ENCODE measurements around the gene TSPAN18.

Gene TSPAN18

DNA sequence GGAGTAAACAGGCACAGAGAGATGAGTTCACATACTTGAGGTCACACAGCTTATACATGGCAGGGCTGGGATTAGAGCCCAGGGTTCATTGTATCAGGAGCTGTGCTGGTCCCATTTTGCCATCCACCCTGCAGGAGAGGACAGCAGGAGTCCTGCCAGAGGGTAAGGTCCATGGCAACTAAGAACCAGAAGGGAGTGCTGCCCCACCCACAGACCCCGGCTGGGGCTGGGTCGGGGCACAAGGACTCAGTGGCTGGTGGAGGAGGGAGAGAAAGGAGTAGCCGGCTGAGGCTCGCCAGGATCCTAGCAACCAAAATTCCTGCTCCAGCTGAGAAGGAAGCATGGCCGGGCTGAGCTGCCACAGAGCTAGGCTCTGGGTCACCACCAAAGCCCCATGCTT lies 249.8 kb downstream of the TSPAN18 start:
- H3K27ac ChIP-seq (ENCODE audit: low read length): peak overlapping the region; percentile 58
- H3K9me3 ChIP-seq (ENCODE audit: control insufficient read depth in 1 of 2, low read length in 2 of 2): no peaks in the 10 kb centered on the region

DNA sequence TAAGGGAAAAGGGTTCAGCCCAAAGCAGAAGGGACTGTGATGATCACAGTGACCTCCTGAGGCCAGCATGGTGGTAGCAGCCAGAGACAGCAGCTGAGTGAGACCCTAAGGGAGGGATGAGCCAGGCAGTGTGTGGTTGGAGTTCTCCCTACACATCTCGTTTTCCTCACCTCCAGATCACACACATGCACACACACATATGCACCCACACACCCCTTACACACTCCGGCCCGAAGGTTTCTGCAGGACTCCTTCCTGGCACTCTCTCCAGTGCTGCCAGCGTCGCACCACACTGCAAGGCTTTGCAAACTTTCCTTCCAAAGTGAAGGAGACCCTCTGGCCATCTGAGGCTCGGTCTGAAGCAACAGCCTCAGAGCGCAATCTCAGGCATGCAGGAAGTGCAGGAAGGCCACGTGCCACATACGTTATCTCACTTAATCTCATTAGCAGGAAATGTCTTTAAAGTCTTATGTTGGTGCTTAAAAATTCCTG lies 250.8 kb downstream of the TSPAN18 start:
- Histone ChIP-seq H3K27ac (ENCODE audit: low read length) (peak overlapping the region; percentile 58), H3K36me3 (ENCODE audit: control insufficient read depth in 1 of 2, insufficient read depth in 2 of 2, low read length in 2 of 2) (no peaks in the 10 kb centered on the region), H3K4me3 (ENCODE audit: low read depth in 1 of 2, low read length in 2 of 2) (no peak overlapping the region), H3K9me3 (ENCODE audit: control insufficient read depth in 1 of 2, low read length in 2 of 2) (no peaks in the 10 kb centered on the region), H3K27me3 (ENCODE audit: low read depth, low read length) (no peaks in the 10 kb centered on the region), H3K4me1 (ENCODE audit: control insufficient read depth in 1 of 2, insufficient read depth in 2 of 2, low read length in 2 of 2) (peaks cover 0 to 13% of the 10 kb centered on the region in 2 donors)

More for the DNA sequence above, 249.8 kb downstream of the TSPAN18 start:
- no peak overlapping the region for H3K4me3 ChIP-seq (ENCODE audit: low read depth in 1 of 2, low read length in 2 of 2)
- H3K4me1 ChIP-seq (ENCODE audit: control insufficient read depth in 1 of 2, insufficient read depth in 2 of 2, low read length in 2 of 2): peaks cover 0 to 13% of the 10 kb centered on the region in 2 donors
- H3K36me3 ChIP-seq (ENCODE audit: control insufficient read depth in 1 of 2, insufficient read depth in 2 of 2, low read length in 2 of 2): no peaks in the 10 kb centered on the region
- no peaks in the 10 kb centered on the region for H3K27me3 ChIP-seq (ENCODE audit: low read depth, low read length)

DNA sequence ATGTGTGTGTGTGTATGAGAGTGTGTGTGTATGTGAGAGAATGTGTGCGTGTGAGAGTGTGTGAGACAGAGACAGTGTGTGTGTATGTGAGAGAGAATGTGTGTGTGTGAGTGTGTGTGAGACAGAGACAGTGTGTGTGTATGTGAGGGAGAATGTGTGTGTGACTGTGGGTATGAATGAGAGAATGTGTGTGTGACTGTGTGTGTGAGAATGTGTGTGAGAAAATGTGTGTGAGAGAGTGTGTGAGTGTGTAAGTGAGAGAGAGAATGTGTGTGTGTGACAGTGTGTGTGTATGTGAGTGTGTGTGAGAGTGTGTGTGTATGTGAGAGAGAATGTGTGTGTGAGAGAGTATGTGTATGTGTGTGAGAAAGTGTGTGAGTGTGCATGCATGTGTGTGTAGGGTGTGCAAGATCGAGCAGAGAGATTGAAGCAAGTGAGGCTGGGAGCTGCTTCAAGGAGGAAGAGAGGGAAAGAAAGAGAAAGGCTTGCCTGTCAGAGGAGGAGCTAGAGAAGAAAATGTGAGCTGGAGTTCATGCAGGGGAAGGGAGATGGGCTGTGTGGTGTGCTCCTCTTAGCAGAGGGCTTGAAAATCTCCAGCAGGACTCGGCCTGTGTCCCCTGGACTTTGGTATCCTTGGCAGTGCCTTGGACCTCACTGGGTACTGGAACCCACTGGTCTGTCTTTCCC lies 251.7 kb downstream of the TSPAN18 start:
- Histone ChIP-seq H3K4me3 (ENCODE audit: low read depth in 1 of 2, low read length in 2 of 2) (no peak overlapping the region), H3K36me3 (ENCODE audit: control insufficient read depth in 1 of 2, insufficient read depth in 2 of 2, low read length in 2 of 2) (no peaks in the 10 kb centered on the region), H3K27me3 (ENCODE audit: low read depth, low read length) (no peaks in the 10 kb centered on the region), H3K9me3 (ENCODE audit: control insufficient read depth in 1 of 2, low read length in 2 of 2) (no peaks in the 10 kb centered on the region), H3K4me1 (ENCODE audit: control insufficient read depth in 1 of 2, insufficient read depth in 2 of 2, low read length in 2 of 2) (peaks cover 0 to 13% of the 10 kb centered on the region in 2 donors), H3K27ac (ENCODE audit: low read length) (peak overlapping the region; percentile 58)

DNA sequence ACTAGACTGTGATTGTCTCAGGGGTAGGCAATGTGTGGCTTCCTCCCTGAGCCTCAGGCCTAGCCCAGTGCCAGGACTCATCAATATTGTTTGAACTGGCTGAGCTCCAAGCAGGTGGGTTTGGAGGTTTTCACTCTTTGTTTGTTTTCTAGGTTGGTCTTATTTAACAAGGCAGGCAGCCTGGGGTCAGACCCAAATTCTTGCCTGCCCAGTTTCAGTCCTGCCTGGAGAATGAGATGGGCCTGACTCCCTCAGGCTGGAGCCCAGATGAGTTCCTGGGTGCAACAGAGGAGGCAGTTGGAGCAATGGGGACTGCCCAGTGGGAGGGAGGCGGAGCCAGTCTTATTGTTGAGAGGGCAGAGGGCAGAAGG lies 252.2 kb downstream of the TSPAN18 start:
- H3K27me3 ChIP-seq (ENCODE audit: low read depth, low read length): no peaks in the 10 kb centered on the region
- peaks cover 0 to 13% of the 10 kb centered on the region in 2 donors for H3K4me1 ChIP-seq (ENCODE audit: control insufficient read depth in 1 of 2, insufficient read depth in 2 of 2, low read length in 2 of 2)
- no peaks in the 10 kb centered on the region for H3K9me3 ChIP-seq (ENCODE audit: control insufficient read depth in 1 of 2, low read length in 2 of 2)
- H3K4me3 ChIP-seq (ENCODE audit: low read depth in 1 of 2, low read length in 2 of 2): no peak overlapping the region
- peak overlapping the region; percentile 58 for H3K27ac ChIP-seq (ENCODE audit: low read length)
- H3K36me3 ChIP-seq (ENCODE audit: control insufficient read depth in 1 of 2, insufficient read depth in 2 of 2, low read length in 2 of 2): no peaks in the 10 kb centered on the region

DNA sequence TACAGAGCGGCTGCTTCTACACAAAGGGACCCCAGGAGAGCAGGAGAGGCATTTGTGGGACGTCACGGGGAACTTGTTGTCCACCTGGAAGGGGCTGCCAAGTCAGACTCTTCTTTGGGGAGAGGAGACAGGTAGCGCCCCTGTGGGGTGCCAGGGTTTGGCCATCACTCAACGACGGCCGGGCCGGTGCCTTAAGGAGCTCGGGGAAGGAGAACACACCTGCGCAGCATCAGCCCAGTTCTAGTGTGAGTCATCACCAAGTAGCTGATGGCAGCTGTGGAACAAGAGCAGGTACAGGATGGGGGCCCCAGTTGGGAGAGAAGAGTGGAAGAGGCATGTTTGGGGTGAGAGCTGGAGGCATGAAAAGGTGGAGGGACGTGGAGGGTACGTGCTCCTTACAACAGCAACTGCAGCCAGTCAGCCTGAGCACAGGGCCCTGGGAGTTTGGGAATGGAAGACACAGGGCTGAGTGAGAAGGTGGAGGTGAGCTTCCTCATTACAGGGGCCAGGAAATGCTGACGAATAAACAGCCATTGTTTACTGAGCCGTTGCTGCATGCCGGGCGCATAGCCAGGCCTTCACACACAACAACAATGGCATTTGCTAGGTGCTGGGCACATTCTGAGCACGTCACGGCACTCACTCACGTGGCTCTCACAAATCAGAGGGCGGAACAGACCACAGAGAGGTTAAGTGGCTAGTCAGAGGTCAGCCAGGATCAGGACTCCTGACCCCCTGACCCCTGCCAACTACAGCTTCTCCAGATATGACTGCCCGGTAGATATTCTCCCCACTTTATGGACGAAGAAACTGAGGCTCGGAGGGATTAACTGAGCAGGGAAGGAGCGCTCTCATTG lies 253.0 kb downstream of the TSPAN18 start:
- peak overlapping the region; percentile 58 for H3K27ac ChIP-seq (ENCODE audit: low read length)
- H3K4me3 ChIP-seq (ENCODE audit: low read depth in 1 of 2, low read length in 2 of 2): no peak overlapping the region
- H3K27me3 ChIP-seq (ENCODE audit: low read depth, low read length): no peaks in the 10 kb centered on the region
- peaks cover 0 to 13% of the 10 kb centered on the region in 2 donors for H3K4me1 ChIP-seq (ENCODE audit: control insufficient read depth in 1 of 2, insufficient read depth in 2 of 2, low read length in 2 of 2)
- no peaks in the 10 kb centered on the region for H3K36me3 ChIP-seq (ENCODE audit: control insufficient read depth in 1 of 2, insufficient read depth in 2 of 2, low read length in 2 of 2)
- H3K9me3 ChIP-seq (ENCODE audit: control insufficient read depth in 1 of 2, low read length in 2 of 2): no peaks in the 10 kb centered on the region

DNA sequence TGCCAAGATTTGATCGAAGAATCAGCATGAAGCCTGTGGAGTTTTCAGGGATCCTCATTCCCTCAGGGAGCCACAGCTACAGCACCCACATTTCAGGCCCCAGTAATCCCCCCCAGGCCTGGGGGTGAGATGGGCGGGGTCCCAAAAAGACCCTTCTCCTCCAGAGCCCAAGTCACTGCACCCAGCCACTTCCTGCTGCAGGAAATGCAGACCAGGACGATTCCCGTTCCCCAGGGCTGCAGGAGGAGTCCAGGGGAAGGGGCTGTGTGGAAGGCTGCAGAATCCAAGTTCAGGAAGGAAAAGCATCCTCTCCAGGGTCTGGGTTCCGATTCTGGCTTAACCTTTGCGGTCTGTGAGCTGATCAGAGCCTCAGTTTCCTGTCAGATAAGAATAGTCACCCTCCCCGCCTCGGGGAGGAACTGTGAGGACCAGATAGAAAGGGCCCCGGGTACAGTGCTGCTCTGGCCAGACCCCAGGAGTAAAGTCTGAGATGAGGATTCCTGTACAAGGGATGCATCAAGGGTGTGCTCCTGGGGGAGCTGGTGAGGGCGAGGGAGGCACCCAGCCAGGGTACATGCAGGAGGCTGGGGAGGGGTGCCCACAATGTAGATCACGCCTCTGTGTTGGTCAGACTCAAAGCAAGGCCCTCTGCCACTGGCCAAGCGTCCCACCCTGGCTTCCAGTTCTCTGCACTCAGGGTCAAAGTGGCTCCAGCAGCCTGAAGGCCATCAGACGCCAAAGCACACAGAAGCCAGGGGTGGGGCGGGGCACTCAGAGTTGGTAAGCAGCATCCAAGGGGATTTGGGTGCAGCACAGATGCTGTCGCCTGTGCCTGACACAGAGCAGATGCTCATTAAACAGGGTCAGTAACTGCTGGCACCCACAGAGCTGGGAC lies 254.0 kb downstream of the TSPAN18 start:
- Histone ChIP-seq H3K27ac (ENCODE audit: low read length) (peak overlapping the region; percentile 58), H3K4me3 (ENCODE audit: low read depth in 1 of 2, low read length in 2 of 2) (no peak overlapping the region), H3K4me1 (ENCODE audit: control insufficient read depth in 1 of 2, insufficient read depth in 2 of 2, low read length in 2 of 2) (peaks cover 0 to 13% of the 10 kb centered on the region in 2 donors), H3K27me3 (ENCODE audit: low read depth, low read length) (no peaks in the 10 kb centered on the region), H3K36me3 (ENCODE audit: control insufficient read depth in 1 of 2, insufficient read depth in 2 of 2, low read length in 2 of 2) (no peaks in the 10 kb centered on the region), H3K9me3 (ENCODE audit: control insufficient read depth in 1 of 2, low read length in 2 of 2) (no peaks in the 10 kb centered on the region)
